Stimulated activated CD4-positive, alpha-beta T cell treated with anti-CD3 and anti-CD28 coated beads, TNF-alpha, amount 100 ng/mL, for 48 hours (primary cell): Measurements from ENCODE around the gene ATXN7L1.
"Not testable (repeated sequence)": the region's sequence is repeated elsewhere in the genome, so short reads cannot be mapped to it uniquely, and the experiment has no call there.

Source experiments
- DNase-seq, 3 donors: peaks; one replicate each; pipeline ENCODE4 v3.0.0-alpha.2; 2020; ENCODE audit warnings: low read depth in 3 of 3

Gene ATXN7L1

GRCh38 chr7:105707381-105707780 is 169.0 kb downstream of the ATXN7L1 start:
- no peak for DNase-seq

DNA sequence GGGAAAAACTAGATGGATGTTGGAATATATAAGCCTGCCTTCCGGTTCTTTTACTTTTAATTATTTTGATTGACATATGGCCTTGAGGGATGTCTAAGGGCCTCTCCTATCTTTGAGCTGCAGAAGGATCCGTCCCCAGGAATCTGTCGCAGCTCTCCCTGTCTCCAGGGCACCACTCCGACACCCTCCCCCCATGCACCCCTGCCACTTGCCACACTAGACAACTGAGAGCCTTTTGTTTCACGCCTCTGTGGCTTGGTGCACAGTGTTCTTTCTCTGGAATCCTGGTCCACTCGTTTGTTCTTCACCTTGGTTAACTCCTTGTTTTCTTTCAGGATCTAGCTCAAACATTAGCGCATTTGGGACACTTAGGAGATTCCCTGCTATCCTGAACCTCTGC is 171.0 kb downstream of the ATXN7L1 start:
- DNase-seq = no peak

- DNase-seq = no peak
These were observed 173.0 kb downstream of the ATXN7L1 start for GRCh38 chr7:105703207-105703930.

DNA sequence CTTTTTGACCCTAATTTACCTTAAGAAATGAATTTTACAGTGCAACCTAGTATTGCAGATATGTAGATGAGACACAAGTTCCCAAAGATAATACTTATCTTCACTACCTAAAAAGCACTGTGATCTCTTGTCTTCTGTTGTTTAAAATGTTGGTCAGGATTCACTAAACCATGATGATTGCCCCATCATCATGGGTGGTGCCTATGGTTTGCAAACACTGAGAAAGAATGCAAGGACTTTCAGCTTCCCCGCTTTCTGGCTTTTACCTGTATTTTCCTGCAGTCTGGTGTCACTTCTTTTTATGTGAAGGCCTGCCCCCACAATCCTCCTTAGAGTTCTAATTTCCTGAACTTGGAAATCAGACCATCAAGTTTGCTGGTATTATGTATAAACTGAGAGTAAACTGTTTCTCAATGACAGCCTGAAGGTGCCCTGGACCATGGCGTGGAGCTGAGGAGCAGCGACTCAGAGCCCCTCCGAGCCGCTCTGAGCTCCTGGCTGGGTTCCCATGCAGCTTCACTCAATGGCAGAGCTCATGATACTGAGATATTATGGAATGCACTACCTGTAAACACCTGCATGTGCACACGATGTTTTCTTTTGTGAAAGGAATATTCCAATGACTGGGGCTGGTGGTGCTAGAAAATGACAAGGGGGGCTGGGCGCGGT is 176.7 kb downstream of the ATXN7L1 start:
- no peak for DNase-seq

DNA sequence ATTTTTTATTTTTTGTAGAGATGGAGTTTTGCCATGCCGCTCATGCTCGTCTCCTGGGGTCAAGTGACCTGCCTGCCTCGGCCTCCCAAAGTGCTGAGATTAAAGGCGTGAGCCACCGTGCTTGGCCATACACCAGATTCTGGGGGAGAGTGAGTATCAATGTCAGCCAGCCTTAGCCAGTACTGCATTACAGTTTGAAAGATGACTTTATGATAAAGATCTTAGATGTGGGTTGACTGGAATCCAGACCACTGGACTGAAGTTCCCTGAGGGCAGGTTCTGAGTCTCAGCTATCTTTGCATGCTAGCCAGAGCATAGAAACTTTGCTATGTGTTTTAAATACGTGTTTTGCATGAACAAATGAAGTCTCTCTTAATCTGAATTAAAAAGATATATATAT is 177.9 kb downstream of the ATXN7L1 start:
- no peak for DNase-seq

- DNase-seq = no peak
These were observed 178.6 kb downstream of the ATXN7L1 start for GRCh38 chr7:105697753-105698152.

- not testable (repeated sequence) for DNase-seq
These were observed 179.2 kb downstream of the ATXN7L1 start for GRCh38 chr7:105697169-105697568.

- no peak for DNase-seq
These were observed 182.8 kb downstream of the ATXN7L1 start for GRCh38 chr7:105693576-105693975.

GRCh38 chr7:105691680-105692564 is 184.5 kb downstream of the ATXN7L1 start:
- DNase-seq = no peak

DNA sequence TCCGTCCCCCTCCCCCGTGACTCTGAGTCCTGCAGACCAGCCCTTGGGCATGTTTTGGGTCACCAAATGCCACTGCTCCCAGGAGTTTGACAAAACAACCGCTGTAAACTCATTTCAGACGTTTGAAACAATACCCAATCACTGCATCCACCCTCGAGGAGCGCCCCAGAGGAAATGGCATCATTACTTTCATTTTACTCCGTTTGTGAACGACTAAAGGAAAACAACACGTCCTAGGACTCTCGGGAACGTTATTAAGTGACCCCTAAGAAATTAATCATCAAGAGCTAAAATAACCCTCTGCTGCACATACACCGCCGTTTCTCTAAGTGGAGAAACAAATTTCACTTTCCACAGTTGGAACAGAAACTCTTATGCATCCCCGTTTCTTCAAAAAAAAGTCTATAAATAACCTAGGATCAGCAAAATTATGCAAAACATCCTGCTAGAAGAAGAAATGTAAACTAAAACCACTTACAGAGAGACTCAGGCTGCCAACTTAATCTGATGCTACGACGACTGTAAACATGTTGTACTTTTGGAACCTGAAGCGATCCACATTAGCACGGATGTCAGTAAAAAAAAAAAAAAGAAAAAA is 185.2 kb downstream of the ATXN7L1 start:
- DNase-seq = no peak

DNA sequence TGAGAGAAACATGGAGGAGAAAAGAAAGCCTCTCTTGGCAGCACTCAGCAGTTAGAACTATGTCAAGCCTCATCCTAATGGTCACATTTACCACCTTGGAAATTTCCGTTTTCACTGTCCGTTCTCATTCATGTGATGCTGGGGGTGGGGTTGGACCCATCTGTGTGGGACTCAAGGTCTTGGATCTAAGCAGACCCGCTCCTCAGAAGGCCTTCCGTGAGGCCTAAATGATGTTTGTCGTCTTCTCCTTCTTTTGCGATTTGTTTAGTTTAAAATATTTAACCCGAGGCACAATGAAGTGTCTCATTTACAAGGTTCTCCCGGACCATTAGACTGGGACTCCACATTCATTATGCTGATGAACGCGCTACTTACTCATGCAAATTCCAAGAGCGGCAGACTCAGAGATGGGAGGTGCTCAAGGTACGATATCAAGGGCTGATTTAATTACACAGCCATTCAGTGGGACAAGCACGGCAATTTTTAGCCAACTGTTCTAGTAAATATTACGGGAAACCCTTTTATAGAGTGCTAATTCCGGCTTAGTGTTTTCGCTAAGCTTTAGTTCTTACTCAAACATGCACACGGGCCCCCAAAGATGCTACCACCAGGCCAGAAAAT is 186.0 kb downstream of the ATXN7L1 start:
- no peak for DNase-seq

GRCh38 chr7:105689067-105689819 is 187.2 kb downstream of the ATXN7L1 start:
- no peak for DNase-seq

- DNase-seq = no peak
These were observed 187.8 kb downstream of the ATXN7L1 start for GRCh38 chr7:105688617-105689016.

GRCh38 chr7:105685161-105685560 is 191.2 kb downstream of the ATXN7L1 start:
- DNase-seq = no peak

GRCh38 chr7:105682341-105683060 is 193.9 kb downstream of the ATXN7L1 start:
- DNase-seq = no peak

GRCh38 chr7:105680505-105681187 is 195.8 kb downstream of the ATXN7L1 start:
- DNase-seq = no peak

DNA sequence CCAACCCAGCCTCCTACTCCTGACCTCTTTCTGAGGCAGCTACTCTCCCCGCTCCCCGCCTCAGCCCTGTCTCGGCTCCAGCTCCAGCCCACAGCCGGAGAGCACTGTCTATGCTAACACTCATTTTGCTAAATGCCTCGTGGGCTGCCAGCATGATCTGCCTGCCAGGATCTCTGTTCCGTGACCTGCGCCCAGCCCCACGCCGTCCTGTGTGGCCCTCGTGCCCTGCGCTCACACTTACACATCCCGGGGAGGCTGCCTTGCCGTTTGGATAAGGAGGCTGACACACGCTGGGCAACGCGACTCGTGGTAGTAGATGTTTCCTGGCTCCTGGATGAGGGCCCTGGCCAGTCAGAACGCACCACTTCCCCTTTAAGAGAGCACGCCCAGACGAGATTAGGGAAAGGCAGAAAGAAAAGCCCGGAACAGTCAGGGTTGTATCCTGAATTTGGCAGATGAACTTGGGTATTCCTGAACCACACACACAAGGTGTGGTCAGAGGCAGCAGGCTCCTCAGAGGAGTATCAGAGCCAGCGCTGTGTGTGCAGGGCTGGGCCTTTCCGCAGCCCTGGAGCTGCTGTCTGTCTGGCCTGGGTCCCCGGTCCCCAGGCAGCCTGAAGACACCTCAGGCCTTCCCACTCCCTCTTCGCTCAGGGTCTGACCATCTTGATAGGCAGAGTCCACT is 197.4 kb downstream of the ATXN7L1 start:
- DNase-seq = no peak

DNA sequence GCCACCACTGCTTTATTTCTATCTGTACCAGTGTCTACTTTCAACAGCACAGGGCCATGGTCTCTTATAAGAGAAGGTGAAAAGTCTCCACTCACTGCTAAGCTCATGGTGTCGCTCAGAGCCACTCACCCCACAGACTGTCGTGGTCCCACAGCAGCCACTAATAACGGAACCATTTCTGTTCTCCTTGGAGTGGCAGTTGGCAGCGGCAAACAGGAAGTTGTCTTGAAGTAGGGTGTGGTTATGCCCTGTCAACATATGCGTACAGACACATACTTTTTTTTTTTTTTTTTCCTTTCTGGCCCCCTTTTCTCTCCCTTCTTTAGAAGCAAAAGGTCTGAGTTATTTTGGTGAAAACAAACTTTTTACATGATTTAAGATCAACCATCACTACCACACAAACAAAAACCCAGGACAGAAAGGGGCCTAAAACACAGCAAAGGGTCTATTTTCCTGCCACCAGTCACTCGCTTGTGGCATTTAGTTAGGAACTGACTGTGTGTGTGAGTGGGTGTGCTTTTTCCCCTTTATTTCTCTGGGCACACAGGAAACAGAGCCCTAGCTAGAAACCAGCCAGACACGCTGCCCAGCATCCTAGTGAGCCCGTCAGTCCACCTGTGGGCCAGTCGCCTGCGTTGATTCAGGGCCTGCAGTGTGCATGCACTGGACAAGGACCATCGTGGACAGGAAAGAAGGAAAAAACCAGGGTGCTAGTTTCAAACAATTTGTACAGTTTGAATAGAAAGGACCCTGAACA is 198.4 kb downstream of the ATXN7L1 start:
- peak in 2 of 3 donors; percentile 27 to 40 for DNase-seq
